Choroid plexus epithelial cell (primary cell): ENCODE data around the gene DIAPH1.
A peak's percentile ranks its signal among the peaks of the same experiment; 100 is the strongest.

Source experiments
- DNase-seq: peaks from one replicate; pipeline ENCODE4 v3.0.0-alpha.2; 2010; ENCODE audit warnings: low read depth
- H3K4me3 ChIP-seq: 2 replicates; pipeline ENCODE4 v1.5.1; 2011; ENCODE audit warnings: low read depth, mild to moderate bottlenecking, control low read depth, low read length, moderate library complexity
- CTCF ChIP-seq: conservative IDR thresholded peaks from 2 replicates; pipeline ENCODE4 v1.5.1; 2011; ENCODE audit warnings: low read depth, mild to moderate bottlenecking, control low read depth, inconsistent platforms, low read length, moderate library complexity

DIAPH1 gene

GRCh38 chr5:141529873-141530272 is 88.9 kb downstream of the DIAPH1 start:
- no peak for DNase-seq
- no peak overlapping the region for H3K4me3 ChIP-seq
- TF ChIP-seq CTCF = no peak

- DNase-seq = peak; percentile 82
- H3K4me3 ChIP-seq = no peak overlapping the region
- no peak for TF ChIP-seq CTCF
Measured at GRCh38 chr5:141529002-141529401, 89.8 kb downstream of the DIAPH1 start.

- H3K4me3 ChIP-seq = no peak overlapping the region
- TF ChIP-seq CTCF = no peak
- DNase-seq = no peak
Measured at GRCh38 chr5:141528291-141528984, 90.4 kb downstream of the DIAPH1 start.

GRCh38 chr5:141527426-141527825 is 91.4 kb downstream of the DIAPH1 start:
- no peak for TF ChIP-seq CTCF
- no peak for DNase-seq
- H3K4me3 ChIP-seq = no peak overlapping the region

GRCh38 chr5:141525653-141526052 is 93.1 kb downstream of the DIAPH1 start:
- TF ChIP-seq CTCF = no peak
- no peak for DNase-seq

GRCh38 chr5:141524604-141525597 is 93.9 kb downstream of the DIAPH1 start:
- H3K4me3 ChIP-seq = no peak overlapping the region
- TF ChIP-seq CTCF = peak; percentile 99
- peak; percentile 98 for DNase-seq

More at GRCh38 chr5:141525653-141526052, 93.1 kb downstream of the DIAPH1 start:
- H3K4me3 ChIP-seq = no peak overlapping the region
